Activated T-helper 1 cell treated with anti-CD3 and anti-CD28 coated beads, Interleukin-12 subunit alpha, Interleukin-12 subunit beta, Interleukin-2, Interleukin-4 antibody, amounts not matched to agents 30 ng/mL and 10 ng/mL and 1 ng/mL, durations not matched to agents 14 hours and 24 hours and 36 hours (primary cell): ENCODE results near the gene SCART1. TPM values are rescaled to one million over a fixed set of nuclear protein-coding genes. Genes with fewer than 3 reads are reported as not detected.
"Not testable (repeated sequence)": the region's sequence is repeated elsewhere in the genome, so short reads cannot be mapped to it uniquely, and the experiment has no call there.

Experiments used
- DNase-seq: peaks from one replicate; pipeline ENCODE4 v3.0.0; 2021; ENCODE audit warnings: low spot score
- H3K27ac Mint-ChIP-seq: one replicate; pipeline ENCODE4 v1.8.0; 2021; ENCODE audit warnings: mild to moderate bottlenecking, mixed read lengths
- H3K27me3 Mint-ChIP-seq: one replicate; pipeline ENCODE4 v1.8.0; 2022; ENCODE audit warnings: mild to moderate bottlenecking, moderate library complexity, mixed read lengths; ENCODE audit not compliant: insufficient read depth
- H3K36me3 Mint-ChIP-seq: one replicate; pipeline ENCODE4 v1.8.0; 2021; ENCODE audit warnings: low read depth, mixed read lengths
- H3K4me1 Mint-ChIP-seq: one replicate; pipeline ENCODE4 v1.8.0; 2021; ENCODE audit warnings: low read depth, mixed read lengths
- H3K4me3 Mint-ChIP-seq: one replicate; pipeline ENCODE4 v1.8.0; 2021; ENCODE audit warnings: mild to moderate bottlenecking, moderate library complexity, mixed read lengths
- H3K9me3 Mint-ChIP-seq: one replicate; pipeline ENCODE4 v1.8.0; 2021; ENCODE audit warnings: mixed read lengths
- intact Hi-C: fragments of 100-400 bp; cut with micrococcal nuclease; formaldehyde crosslinking; loops from one replicate; pipeline ENCODE4 v1.15.1; 2024
- total RNA-seq: library from RNA; stranded (reverse); gene quantifications from 2 replicates; pipeline ENCODE4 v1.2.3, GENCODE V29; 2022

SCART1 gene
- total RNA-seq, 1 donor from 2014 or later = 1.5 TPM

DNA sequence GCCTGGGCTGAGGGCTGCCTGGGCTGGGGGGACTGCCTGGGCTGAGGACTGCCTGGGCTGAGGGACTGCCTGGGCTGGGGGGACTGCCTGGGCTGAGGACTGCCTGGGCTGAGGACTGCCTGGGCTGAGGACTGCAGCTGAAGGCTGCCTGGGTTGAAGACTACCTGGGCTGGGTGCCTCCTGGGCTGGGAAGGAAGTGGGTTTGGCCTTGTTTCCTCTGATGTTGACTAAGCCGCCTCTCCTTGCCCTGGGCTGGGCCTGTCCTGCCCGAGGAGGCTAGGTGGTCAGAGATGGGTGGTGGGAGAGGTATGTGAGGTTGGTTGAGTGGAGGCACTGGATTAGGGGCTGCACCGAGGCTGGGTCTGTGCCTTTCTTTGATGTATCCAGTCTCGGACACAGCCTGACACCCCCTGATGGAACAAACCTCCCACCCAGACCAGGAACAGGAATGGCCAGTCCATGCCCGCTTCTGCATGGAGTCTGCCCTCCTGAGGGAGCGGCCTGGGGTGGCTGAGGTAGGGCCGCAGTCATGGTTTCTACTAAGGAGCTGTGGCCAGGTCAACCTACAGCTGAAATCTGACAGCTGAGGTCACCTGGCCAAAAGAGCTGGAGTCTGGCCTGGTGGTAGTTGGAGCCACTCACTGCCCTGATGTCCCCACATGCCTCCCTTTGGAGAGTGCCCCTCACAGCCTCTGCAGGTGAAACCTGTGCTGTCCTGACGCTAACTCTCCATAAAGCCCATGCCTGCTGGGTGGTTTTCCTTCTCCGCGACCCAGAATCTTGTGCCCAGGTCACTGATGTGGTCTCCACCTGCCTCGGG lies 22.3 kb downstream of the SCART1 start:
- H3K9me3 Mint-ChIP-seq = no peaks in the 10 kb centered on the region
- DNase-seq = no peak
- no peaks in the 10 kb centered on the region for H3K27me3 Mint-ChIP-seq
- no peak overlapping the region for H3K4me3 Mint-ChIP-seq
- H3K27ac Mint-ChIP-seq = no peak overlapping the region
- no peaks in the 10 kb centered on the region for H3K36me3 Mint-ChIP-seq
- intact Hi-C loops = no loop called here
- H3K4me1 Mint-ChIP-seq = peaks cover 17% of the 10 kb centered on the region

DNA sequence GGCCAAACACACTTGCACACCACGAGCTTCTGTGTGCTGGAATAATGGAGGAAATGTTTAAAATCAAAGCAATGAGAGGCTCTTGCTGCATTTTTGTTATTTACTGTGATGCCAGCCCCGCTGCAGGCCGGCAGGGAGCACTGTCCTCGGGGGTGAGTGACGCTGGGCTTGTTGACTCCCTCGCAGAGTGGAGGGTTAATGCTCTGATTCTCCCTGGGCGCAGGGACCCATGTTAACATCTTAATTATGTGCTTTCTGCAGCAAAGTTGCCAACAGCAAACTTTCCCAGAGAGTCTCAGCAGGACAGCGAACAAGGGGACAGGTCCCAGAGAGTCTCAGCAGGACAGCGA lies 22.9 kb downstream of the SCART1 start:
- Mint-ChIP-seq H3K4me3 (no peak overlapping the region), H3K27me3 (no peaks in the 10 kb centered on the region), H3K4me1 (peaks cover 17% of the 10 kb centered on the region), H3K9me3 (no peaks in the 10 kb centered on the region), H3K36me3 (no peaks in the 10 kb centered on the region), H3K27ac (no peak overlapping the region)
- intact Hi-C loops = no loop called here
- DNase-seq = no peak

DNA sequence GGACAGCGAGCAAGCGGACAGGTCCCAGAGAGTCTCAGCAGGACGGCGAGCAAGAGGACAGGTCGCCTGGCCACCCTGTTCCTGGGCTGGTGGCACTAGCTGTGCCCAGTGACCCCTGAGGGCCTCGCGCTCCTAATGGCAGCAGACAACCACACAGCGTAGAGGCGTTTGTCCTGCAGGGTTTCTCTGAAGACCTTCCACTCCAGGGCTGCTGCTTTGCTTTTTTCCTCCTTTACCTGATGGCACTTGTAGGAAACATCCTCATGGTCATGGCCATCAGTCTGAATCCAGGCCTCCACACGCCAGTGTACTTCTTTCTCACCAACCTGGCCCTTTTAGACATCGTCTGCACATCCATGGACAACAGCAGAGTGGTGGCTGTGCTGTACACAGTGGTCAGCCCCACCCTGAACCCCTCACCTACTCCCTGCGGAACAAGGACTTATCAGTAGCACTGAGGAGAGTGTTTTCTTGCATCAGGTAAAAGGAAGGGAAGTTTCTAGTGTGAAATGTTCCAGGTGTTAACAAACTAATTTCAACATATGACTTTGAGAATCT lies 27.4 kb downstream of the SCART1 start:
- H3K36me3 Mint-ChIP-seq = no peaks in the 10 kb centered on the region
- DNase-seq = no peak
- H3K9me3 Mint-ChIP-seq = peaks cover 29% of the 10 kb centered on the region
- no peak overlapping the region for H3K27ac Mint-ChIP-seq
- no peak overlapping the region for H3K4me3 Mint-ChIP-seq
- H3K27me3 Mint-ChIP-seq = peaks cover 3% of the 10 kb centered on the region
- intact Hi-C loops = no loop called here
- H3K4me1 Mint-ChIP-seq = no peaks in the 10 kb centered on the region

DNA sequence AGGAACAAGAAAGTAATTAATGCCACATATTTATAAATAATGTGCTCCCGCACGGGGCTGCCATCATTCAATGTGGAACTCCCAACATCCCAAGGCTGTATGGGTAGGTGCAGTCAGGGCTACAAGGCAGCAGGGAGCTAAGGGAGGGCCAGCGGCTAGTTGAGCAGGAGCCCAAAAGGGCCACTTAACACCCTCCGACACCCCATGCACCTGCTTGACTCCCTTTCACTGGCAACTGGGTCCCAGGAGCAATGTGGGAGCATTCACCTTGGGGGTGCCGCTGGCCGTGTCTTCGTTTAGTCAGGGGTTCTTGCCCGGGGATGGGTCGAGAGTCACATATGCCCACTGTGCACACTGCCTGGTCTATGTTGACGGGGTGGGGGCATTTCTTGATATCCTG lies 27.9 kb downstream of the SCART1 start:
- H3K4me1 Mint-ChIP-seq = no peaks in the 10 kb centered on the region
- H3K27ac Mint-ChIP-seq = no peak overlapping the region
- peaks cover 3% of the 10 kb centered on the region for H3K27me3 Mint-ChIP-seq
- H3K9me3 Mint-ChIP-seq = peaks cover 33% of the 10 kb centered on the region
- intact Hi-C loops = no loop called here
- H3K36me3 Mint-ChIP-seq = peaks cover under 1% of the 10 kb centered on the region
- no peak for DNase-seq
- H3K4me3 Mint-ChIP-seq = no peak overlapping the region

DNA sequence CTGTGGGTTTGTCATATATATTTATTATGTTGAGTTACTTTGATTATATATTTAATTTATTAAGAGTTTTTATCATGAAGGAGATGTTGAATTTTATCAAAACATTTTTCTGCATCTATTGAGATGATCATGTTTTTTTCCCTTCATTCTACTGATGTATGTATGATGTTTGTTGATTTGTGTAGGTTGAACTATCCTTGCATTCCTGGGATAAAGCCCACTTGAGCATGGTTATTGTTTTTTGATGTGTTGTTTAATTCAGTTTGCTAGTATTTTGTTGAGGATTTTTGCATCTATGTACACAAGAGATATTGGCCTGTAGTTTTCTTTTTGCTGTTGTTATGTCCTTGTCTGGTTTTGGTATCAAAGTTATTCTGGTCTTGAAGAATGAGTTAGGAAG lies 31.1 kb downstream of the SCART1 start:
- Mint-ChIP-seq H3K4me3 (no peak overlapping the region), H3K36me3 (peaks cover 1% of the 10 kb centered on the region), H3K27ac (no peak overlapping the region), H3K4me1 (peaks cover 6% of the 10 kb centered on the region), H3K27me3 (peaks cover 3% of the 10 kb centered on the region), H3K9me3 (peaks cover 51% of the 10 kb centered on the region)
- intact Hi-C loops = no loop called here
- no peak for DNase-seq

DNA sequence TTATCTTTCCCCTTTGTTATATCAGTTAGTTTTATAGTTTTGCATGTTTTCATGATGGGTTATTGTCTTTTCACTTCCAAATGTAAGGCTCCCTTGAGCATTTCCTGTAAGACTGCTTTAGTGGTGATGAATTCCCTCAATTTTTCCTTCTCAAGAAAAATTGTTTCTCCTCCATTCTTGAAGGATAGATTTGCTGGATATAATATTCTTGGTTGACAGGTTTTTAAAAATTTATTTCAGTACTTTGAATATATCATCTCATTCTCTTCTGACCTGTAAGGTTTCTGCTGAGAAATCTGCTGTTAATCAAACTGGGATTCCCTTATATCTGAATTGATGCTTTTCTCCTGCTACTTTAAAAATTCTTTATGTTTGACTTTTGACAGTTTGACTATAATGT lies 33.3 kb downstream of the SCART1 start:
- Mint-ChIP-seq H3K27me3 (peaks cover 3% of the 10 kb centered on the region), H3K27ac (no peak overlapping the region), H3K9me3 (peaks cover 57% of the 10 kb centered on the region), H3K4me1 (peaks cover 15% of the 10 kb centered on the region), H3K36me3 (peaks cover 1% of the 10 kb centered on the region), H3K4me3 (no peak overlapping the region)
- DNase-seq = no peak
- intact Hi-C loops = no loop called here

DNA sequence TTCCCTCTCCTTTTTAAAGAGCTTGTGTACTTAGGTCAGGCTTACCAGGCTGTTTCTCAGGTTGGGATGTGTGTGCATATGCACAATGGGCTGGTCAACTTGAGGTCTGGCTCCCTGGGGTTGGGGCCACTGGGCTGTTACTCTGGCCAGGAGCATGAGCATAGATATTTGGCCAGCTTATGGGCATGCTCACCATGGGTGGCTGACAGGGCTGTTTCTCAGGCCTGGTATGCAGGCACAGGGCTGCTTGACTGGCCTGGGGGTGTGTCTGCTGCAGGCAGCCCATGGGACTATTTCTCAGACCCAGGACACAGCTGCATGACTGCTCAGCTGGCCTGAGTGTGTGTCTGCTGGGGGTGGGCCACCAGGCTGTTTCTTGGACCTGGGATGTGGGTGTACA lies 34.6 kb downstream of the SCART1 start:
- Mint-ChIP-seq H3K9me3 (peaks cover 53% of the 10 kb centered on the region), H3K4me1 (peaks cover 15% of the 10 kb centered on the region), H3K27me3 (peaks cover 3% of the 10 kb centered on the region), H3K27ac (no peak overlapping the region), H3K4me3 (no peak overlapping the region), H3K36me3 (peaks cover 1% of the 10 kb centered on the region)
- no peak for DNase-seq
- intact Hi-C loops = no loop called here

DNA sequence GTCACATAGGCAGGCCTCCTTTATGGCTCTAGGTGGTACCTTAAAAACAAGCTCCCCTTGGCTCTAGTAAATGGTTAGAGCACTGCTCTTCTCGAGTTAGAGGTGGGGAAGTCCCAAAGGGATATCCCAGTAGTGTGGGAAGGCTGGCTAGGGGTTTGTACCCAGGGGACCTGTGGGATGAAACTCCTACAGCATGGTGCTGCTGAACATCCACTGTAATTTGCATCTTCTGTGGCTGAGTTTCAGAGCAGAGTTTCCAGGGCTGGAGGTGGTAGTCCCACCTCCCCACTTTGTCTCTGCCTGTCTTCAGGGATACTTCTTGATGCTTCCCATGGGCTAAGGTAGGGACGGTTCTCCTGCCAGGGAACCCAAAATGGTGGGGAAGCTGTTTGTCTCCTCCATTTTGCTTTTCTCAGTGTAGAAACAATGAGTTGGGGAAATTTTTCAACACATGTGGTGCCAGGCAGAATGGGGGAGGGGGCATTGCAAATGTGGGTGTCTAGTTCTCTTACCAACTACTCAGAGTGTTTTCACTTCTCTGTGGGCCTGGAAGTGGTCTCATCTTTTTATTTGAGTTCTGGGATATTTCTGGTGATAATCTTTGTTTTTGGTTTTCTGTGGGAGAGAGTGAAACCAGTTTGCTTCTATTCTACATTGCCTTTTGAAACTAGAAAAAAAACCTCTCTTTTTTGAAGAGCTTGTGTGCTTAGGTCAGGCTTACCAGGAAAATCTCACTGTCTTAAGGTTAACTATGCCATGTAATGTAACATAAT lies 36.3 kb downstream of the SCART1 start:
- no peak overlapping the region for H3K27ac Mint-ChIP-seq

DNA sequence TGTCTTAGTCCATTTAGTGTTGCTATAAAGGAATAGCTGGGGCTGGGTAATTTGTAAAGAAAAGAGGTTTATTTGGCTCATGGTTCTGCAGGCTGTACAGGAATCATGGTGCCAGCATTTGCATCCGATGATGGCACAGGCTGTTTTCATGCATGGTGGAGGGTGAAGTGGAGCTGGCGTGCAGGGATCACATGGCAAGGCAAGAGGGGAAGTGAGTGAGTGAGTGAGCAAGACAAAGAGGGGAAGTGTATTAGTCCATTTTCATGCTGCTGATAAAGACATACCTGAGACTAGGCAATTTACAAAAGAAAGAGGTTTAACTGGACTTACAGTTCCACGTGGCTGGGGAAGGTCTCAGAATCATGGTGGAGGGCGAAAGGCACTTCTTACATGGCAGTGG lies 39.8 kb downstream of the SCART1 start:
- peaks cover 15% of the 10 kb centered on the region for H3K9me3 Mint-ChIP-seq
- H3K27me3 Mint-ChIP-seq, H3K4me3 Mint-ChIP-seq, H3K36me3 Mint-ChIP-seq, intact Hi-C loops, H3K27ac Mint-ChIP-seq, DNase-seq: not testable (repeated sequence)
- H3K4me1 Mint-ChIP-seq = peaks cover 15% of the 10 kb centered on the region

More for the DNA sequence above, 36.3 kb downstream of the SCART1 start:
- DNase-seq = no peak
- intact Hi-C loops = no loop called here
- H3K9me3 Mint-ChIP-seq = peaks cover 40% of the 10 kb centered on the region
- H3K36me3 Mint-ChIP-seq = peaks cover 1% of the 10 kb centered on the region
- H3K27me3 Mint-ChIP-seq = peaks cover under 1% of the 10 kb centered on the region
- no peak overlapping the region for H3K4me3 Mint-ChIP-seq
- peaks cover 15% of the 10 kb centered on the region for H3K4me1 Mint-ChIP-seq

DNA sequence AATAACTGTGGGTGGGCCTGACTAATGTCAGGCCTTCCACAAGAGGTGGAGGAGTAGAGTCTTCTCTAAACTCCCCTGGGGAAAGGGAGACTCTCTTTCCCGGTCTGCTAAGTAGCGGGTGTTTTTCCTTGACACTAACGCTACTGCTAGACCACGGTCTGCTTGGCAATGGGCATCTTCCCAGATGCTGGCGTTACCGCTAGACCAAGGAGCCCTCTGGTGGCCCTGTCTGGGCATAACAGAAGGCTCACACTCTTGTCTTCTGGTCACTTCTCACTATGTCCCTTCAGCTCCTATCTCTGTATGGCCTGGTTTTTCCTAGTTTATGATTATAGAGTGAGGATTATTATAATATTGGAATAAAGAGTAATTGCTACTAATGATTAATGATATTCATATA lies 43.6 kb downstream of the SCART1 start:
- intact Hi-C loops = loop anchor here (1.0 kb wide), 1 partner anchor 60 kb away; no protein-coding TSS in a partner anchor
- not testable (repeated sequence) for H3K36me3 Mint-ChIP-seq, H3K9me3 Mint-ChIP-seq, H3K27me3 Mint-ChIP-seq, H3K4me3 Mint-ChIP-seq, H3K27ac Mint-ChIP-seq, DNase-seq, H3K4me1 Mint-ChIP-seq

DNA sequence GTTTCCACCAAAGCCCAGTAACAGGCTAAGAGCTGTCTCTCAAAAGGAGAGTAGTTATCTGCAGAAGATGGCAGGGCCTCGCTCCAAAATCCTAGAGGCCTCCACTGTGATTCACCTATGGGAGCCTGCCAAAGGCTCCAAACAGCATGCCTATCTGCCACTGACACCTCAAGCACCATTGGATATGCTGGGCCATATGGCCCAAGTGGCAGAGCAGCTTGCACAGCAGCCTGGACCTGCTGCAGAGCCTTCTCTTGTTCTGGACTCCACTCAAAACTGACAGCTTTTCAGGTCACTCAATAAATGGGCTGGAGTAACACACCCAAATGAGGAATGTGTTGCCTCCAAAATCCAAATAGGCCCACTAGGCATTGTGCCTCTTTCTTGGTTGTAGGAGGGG lies 45.4 kb downstream of the SCART1 start:
- DNase-seq, H3K9me3 Mint-ChIP-seq, H3K27me3 Mint-ChIP-seq, H3K27ac Mint-ChIP-seq, H3K4me3 Mint-ChIP-seq, intact Hi-C loops, H3K36me3 Mint-ChIP-seq, H3K4me1 Mint-ChIP-seq: not testable (repeated sequence)

DNA sequence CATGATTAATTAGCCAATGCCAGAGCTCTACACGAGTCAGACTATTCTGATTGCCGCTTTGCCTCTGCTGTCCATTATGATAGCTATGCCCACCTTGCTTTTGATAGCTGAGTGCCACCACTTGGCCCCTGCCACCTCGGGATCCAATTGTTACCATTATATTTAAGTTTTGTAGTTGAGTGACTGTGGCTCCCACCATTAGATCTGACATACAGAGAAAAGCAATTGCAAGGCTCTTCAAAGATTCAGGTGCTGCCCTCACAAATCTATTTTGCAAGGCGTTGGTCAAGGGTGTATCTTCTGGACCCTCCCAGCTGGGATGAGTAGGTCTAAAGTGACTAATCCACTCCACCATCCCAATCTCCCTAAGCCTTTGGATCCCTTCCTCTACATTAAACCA lies 47.2 kb downstream of the SCART1 start:
- H3K4me1 Mint-ChIP-seq, H3K4me3 Mint-ChIP-seq, H3K36me3 Mint-ChIP-seq, intact Hi-C loops, H3K27ac Mint-ChIP-seq, H3K27me3 Mint-ChIP-seq, H3K9me3 Mint-ChIP-seq, DNase-seq: not testable (repeated sequence)

DNA sequence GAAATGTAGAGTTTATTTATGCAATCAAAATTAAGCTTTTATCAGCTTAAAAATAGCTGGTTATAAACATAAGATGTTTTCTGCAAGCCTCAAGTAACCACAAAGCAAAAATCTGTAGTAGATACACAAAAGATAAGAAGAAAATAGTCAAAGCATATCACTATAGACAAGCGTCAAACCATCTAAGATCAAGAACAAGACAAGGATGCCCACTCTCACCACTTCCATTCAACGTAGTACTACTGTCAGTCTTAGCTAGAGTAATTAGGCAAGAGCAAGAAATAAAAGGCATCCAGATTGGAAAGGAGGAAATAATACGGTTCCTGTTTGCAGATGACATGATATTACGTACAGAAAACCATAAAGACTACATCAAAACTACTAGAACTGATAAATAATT lies 56.0 kb downstream of the SCART1 start:
- Mint-ChIP-seq H3K27ac (no peak overlapping the region), H3K27me3 (peaks cover 22% of the 10 kb centered on the region), H3K4me3 (no peak overlapping the region), H3K36me3 (no peaks in the 10 kb centered on the region), H3K4me1 (no peaks in the 10 kb centered on the region), H3K9me3 (peaks cover 8% of the 10 kb centered on the region)
- intact Hi-C loops = no loop called here
- DNase-seq = no peak
